ENCODE data around the gene MEI4. TPM values are rescaled to one million over a fixed set of nuclear protein-coding genes. Genes with fewer than 3 reads are reported as not detected.
"Not testable (repeated sequence)": the region's sequence is repeated elsewhere in the genome, so short reads cannot be mapped to it uniquely, and the experiment has no call there.

MEI4 gene
- total and polyA plus RNA-seq, 3 experiments from 2014 or later = not detected

- POLR2A ChIA-PET = no interaction called here
Measured at GRCh38 chr6:77812304-77812703, 159.5 kb downstream of the MEI4 start.

GRCh38 chr6:77813090-77813489, 160.3 kb downstream of the MEI4 start:
- Mint-ChIP-seq H3K36me3 (no peaks in the 10 kb centered on the region), H3K27me3 (no peaks in the 10 kb centered on the region), H3K27ac (no peak overlapping the region), H3K4me3 (no peak overlapping the region), H3K4me1 (no peaks in the 10 kb centered on the region), H3K9me3 (peaks cover 0 to 17% (median 2%) of the 10 kb centered on the region in 5 donors)
- ChIA-PET POLR2A (no interaction called here), CTCF (no interaction called here)
- DNase-seq = no peak
- no peaks in the 10 kb centered on the region for H3K4me1 ChIP-seq (ENCODE audit: insufficient read depth, low read length)
- no peak overlapping the region for H3K4me3 ChIP-seq (ENCODE audit: low read length)
- H3K9me3 ChIP-seq (ENCODE audit: low read length) = no peaks in the 10 kb centered on the region
- H3K36me3 ChIP-seq (ENCODE audit: insufficient read depth, low read length) = no peaks in the 10 kb centered on the region
- H3K27ac ChIP-seq (ENCODE audit: low read depth, low read length) = no peak overlapping the region
- H3K27me3 ChIP-seq (ENCODE audit: insufficient read depth, low read length, poor library complexity, severe bottlenecking) = no peaks in the 10 kb centered on the region

More at GRCh38 chr6:77812304-77812703, 159.5 kb downstream of the MEI4 start:
- Mint-ChIP-seq H3K36me3 (no peaks in the 10 kb centered on the region), H3K27ac (no peak overlapping the region), H3K9me3 (peaks cover 0 to 17% (median 2%) of the 10 kb centered on the region in 5 donors), H3K27me3 (no peaks in the 10 kb centered on the region), H3K4me3 (no peak overlapping the region), H3K4me1 (no peaks in the 10 kb centered on the region)
- H3K27me3 ChIP-seq (ENCODE audit: insufficient read depth, low read length, poor library complexity, severe bottlenecking) = no peaks in the 10 kb centered on the region
- H3K4me3 ChIP-seq (ENCODE audit: low read length) = no peak overlapping the region
- no peaks in the 10 kb centered on the region for H3K9me3 ChIP-seq (ENCODE audit: low read length)
- H3K4me1 ChIP-seq (ENCODE audit: insufficient read depth, low read length) = no peaks in the 10 kb centered on the region
- CTCF ChIA-PET = no interaction called here
- no peaks in the 10 kb centered on the region for H3K36me3 ChIP-seq (ENCODE audit: insufficient read depth, low read length)
- no peak overlapping the region for H3K27ac ChIP-seq (ENCODE audit: low read depth, low read length)
- no peak for DNase-seq

DNA sequence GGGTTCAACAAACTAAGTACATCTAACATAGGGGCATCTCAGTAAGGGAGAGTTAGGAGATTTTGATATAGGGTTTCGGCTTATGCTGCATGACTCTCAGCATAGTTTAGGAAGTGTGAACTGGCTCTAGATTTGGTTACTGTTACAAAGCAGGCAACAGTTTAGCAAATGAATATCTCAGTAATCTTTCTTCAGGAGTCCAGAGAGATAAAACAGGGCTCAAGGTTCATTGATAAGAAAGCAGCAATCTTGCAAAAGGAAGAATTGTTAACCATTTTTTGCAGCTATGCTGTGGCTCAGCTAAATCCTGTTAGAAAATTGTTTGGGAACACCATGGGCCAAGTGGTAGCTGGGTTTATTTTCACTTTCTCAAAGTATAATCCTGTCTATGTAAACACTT, 161.3 kb downstream of the MEI4 start:
- Mint-ChIP-seq H3K4me1 (no peaks in the 10 kb centered on the region), H3K9me3 (peaks cover 0 to 17% (median 2%) of the 10 kb centered on the region in 5 donors), H3K27ac (no peak overlapping the region), H3K27me3 (no peaks in the 10 kb centered on the region), H3K4me3 (no peak overlapping the region), H3K36me3 (no peaks in the 10 kb centered on the region)
- H3K36me3 ChIP-seq (ENCODE audit: insufficient read depth, low read length) = no peaks in the 10 kb centered on the region
- H3K4me3 ChIP-seq (ENCODE audit: low read length) = no peak overlapping the region
- ChIA-PET POLR2A (no interaction called here), CTCF (no interaction called here)
- no peaks in the 10 kb centered on the region for H3K9me3 ChIP-seq (ENCODE audit: low read length)
- no peak for DNase-seq
- no peaks in the 10 kb centered on the region for H3K27me3 ChIP-seq (ENCODE audit: insufficient read depth, low read length, poor library complexity, severe bottlenecking)
- no peaks in the 10 kb centered on the region for H3K4me1 ChIP-seq (ENCODE audit: insufficient read depth, low read length)
- no peak overlapping the region for H3K27ac ChIP-seq (ENCODE audit: low read depth, low read length)

DNA sequence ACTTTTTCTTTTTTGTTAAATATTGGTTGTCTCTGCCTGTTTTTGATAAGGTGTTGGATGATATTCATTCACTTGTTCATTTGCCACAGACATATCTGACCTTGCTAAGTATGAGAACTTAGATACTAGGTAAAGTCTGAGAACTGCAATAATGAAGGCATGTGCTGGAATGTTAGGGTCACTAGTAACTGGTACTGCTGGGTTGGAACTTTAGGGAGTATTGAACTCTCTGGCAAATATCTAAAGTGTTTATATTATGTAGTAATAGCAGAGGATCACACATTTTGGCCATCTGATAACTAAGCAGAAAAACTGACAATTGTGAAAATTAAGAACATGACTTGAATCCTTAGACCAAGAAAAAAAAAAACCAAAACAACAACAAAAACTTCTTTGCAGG, 162.7 kb downstream of the MEI4 start:
- Histone ChIP-seq H3K36me3 (ENCODE audit: insufficient read depth, low read length) (no peaks in the 10 kb centered on the region), H3K4me1 (ENCODE audit: insufficient read depth, low read length) (no peaks in the 10 kb centered on the region), H3K27ac (ENCODE audit: low read depth, low read length) (no peak overlapping the region), H3K4me3 (ENCODE audit: low read length) (no peak overlapping the region), H3K27me3 (ENCODE audit: insufficient read depth, low read length, poor library complexity, severe bottlenecking) (no peaks in the 10 kb centered on the region), H3K9me3 (ENCODE audit: low read length) (no peaks in the 10 kb centered on the region)
- ChIA-PET CTCF (no interaction called here), POLR2A (no interaction called here)
- no peaks in the 10 kb centered on the region for H3K36me3 Mint-ChIP-seq
- no peaks in the 10 kb centered on the region for H3K27me3 Mint-ChIP-seq
- peaks cover 0 to 18% (median 2%) of the 10 kb centered on the region in 5 donors for H3K9me3 Mint-ChIP-seq
- no peak overlapping the region for H3K27ac Mint-ChIP-seq
- H3K4me3 Mint-ChIP-seq = no peak overlapping the region
- DNase-seq = no peak
- H3K4me1 Mint-ChIP-seq = no peaks in the 10 kb centered on the region

DNA sequence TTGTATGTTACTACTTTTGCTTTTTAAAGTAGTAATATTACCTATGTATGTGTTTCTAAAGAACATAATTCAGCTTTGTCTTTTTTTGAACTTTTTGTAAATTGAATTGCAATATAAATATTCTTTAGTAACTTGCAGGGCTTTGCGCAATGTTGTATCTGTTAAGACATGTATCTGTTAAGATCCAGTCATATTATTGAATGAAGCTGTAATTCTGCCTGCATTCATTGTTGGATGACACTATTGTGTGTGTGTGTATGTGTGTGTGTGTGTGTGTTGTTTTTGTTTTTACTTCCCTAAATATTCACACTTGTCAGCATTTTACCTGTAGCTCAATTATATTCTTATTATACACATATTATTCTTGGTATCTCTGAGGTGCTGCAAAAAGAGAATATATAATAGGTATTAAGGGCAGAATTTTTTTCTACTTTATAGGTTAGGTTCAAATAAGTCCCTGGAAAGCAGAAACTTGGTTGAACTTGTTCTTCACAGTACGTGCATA, 164.0 kb downstream of the MEI4 start:
- no peaks in the 10 kb centered on the region for H3K4me1 ChIP-seq (ENCODE audit: insufficient read depth, low read length)
- no peak for DNase-seq
- H3K27me3 ChIP-seq (ENCODE audit: insufficient read depth, low read length, poor library complexity, severe bottlenecking) = no peaks in the 10 kb centered on the region
- H3K9me3 ChIP-seq (ENCODE audit: low read length) = no peaks in the 10 kb centered on the region
- CTCF ChIA-PET = no interaction called here
- Mint-ChIP-seq H3K36me3 (no peaks in the 10 kb centered on the region), H3K27me3 (no peaks in the 10 kb centered on the region), H3K27ac (no peak overlapping the region), H3K9me3 (peaks cover 0 to 22% (median 4%) of the 10 kb centered on the region in 5 donors), H3K4me1 (no peaks in the 10 kb centered on the region), H3K4me3 (no peak overlapping the region)
- H3K36me3 ChIP-seq (ENCODE audit: insufficient read depth, low read length) = no peaks in the 10 kb centered on the region
- no peak overlapping the region for H3K4me3 ChIP-seq (ENCODE audit: low read length)
- POLR2A ChIA-PET = no interaction called here
- no peak overlapping the region for H3K27ac ChIP-seq (ENCODE audit: low read depth, low read length)

GRCh38 chr6:77822265-77822664, 169.4 kb downstream of the MEI4 start:
- POLR2A ChIA-PET = no interaction called here
- H3K27me3 ChIP-seq (ENCODE audit: insufficient read depth, low read length, poor library complexity, severe bottlenecking) = no peaks in the 10 kb centered on the region
- H3K27ac ChIP-seq (ENCODE audit: low read depth, low read length) = no peak overlapping the region
- Mint-ChIP-seq H3K36me3 (no peaks in the 10 kb centered on the region), H3K4me3 (no peak overlapping the region), H3K4me1 (no peaks in the 10 kb centered on the region), H3K9me3 (peaks cover 0 to 8% (median 2%) of the 10 kb centered on the region in 5 donors), H3K27me3 (no peaks in the 10 kb centered on the region), H3K27ac (no peak overlapping the region)
- no peak overlapping the region for H3K4me3 ChIP-seq (ENCODE audit: low read length)
- H3K9me3 ChIP-seq (ENCODE audit: low read length) = no peaks in the 10 kb centered on the region
- CTCF ChIA-PET = no interaction called here
- H3K4me1 ChIP-seq (ENCODE audit: insufficient read depth, low read length) = no peaks in the 10 kb centered on the region
- no peaks in the 10 kb centered on the region for H3K36me3 ChIP-seq (ENCODE audit: insufficient read depth, low read length)
- no peak for DNase-seq

GRCh38 chr6:77825204-77825603, 172.4 kb downstream of the MEI4 start:
- Mint-ChIP-seq H3K4me1 (no peaks in the 10 kb centered on the region), H3K36me3 (no peaks in the 10 kb centered on the region), H3K27ac (no peak overlapping the region), H3K27me3 (no peaks in the 10 kb centered on the region), H3K4me3 (no peak overlapping the region), H3K9me3 (peaks cover 0 to 13% (median 2%) of the 10 kb centered on the region in 5 donors)
- H3K27me3 ChIP-seq (ENCODE audit: insufficient read depth, low read length, poor library complexity, severe bottlenecking) = no peaks in the 10 kb centered on the region
- no peak for DNase-seq
- no peaks in the 10 kb centered on the region for H3K9me3 ChIP-seq (ENCODE audit: low read length)
- no peaks in the 10 kb centered on the region for H3K4me1 ChIP-seq (ENCODE audit: insufficient read depth, low read length)
- no peaks in the 10 kb centered on the region for H3K36me3 ChIP-seq (ENCODE audit: insufficient read depth, low read length)
- CTCF ChIA-PET = no interaction called here
- H3K4me3 ChIP-seq (ENCODE audit: low read length) = no peak overlapping the region
- POLR2A ChIA-PET = no interaction called here
- no peak overlapping the region for H3K27ac ChIP-seq (ENCODE audit: low read depth, low read length)

DNA sequence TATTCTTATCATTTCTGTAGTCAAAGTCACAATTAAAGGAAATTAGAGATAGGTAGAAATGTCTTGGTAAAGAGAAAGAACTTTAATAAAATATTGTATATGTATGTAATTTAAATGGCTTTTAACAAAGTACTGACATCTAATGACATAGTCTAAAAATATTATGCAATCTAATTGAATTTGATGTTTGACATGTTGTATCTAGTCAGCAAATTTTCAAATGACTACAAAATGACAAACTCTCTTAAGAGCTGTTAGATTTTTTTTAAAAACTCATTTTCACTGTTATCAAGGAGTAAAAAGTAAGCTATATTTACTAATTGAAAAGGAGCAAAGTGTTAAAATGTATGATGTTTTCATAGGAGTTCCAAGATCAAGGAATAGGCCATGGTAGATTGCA, 176.9 kb downstream of the MEI4 start:
- H3K9me3 Mint-ChIP-seq = peaks cover 0 to 9% (median 2%) of the 10 kb centered on the region in 5 donors
- DNase-seq = no peak
- POLR2A ChIA-PET = no interaction called here

DNA sequence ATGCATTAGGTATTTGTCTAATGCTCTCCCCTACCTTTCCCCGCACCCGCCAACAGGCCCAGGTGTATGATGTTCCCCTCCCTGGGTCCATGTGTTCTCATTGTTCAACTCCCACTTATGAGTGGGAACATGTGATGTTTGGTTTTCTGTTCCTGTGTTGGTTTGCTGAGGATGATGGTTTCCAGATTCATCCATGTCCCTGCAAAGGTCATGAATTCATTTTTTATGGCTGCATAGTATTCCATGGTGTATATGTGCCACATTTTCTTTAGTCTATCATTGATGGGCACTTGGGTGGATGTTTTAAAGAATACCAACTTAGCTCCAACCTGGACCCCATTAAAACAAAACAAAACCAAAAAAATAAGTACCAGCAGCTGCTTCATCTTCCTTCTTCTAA, 180.9 kb downstream of the MEI4 start:
- H3K4me3 Mint-ChIP-seq, H3K27me3 Mint-ChIP-seq, CTCF ChIA-PET: not testable (repeated sequence)

More for the DNA sequence above, 176.9 kb downstream of the MEI4 start:
- CTCF ChIA-PET = no interaction called here
- no peaks in the 10 kb centered on the region for H3K4me1 ChIP-seq (ENCODE audit: insufficient read depth, low read length)
- H3K36me3 ChIP-seq (ENCODE audit: insufficient read depth, low read length) = no peaks in the 10 kb centered on the region
- no peak overlapping the region for H3K27ac Mint-ChIP-seq
- no peaks in the 10 kb centered on the region for H3K4me1 Mint-ChIP-seq
- H3K36me3 Mint-ChIP-seq = no peaks in the 10 kb centered on the region
- no peak overlapping the region for H3K4me3 ChIP-seq (ENCODE audit: low read length)
- no peaks in the 10 kb centered on the region for H3K9me3 ChIP-seq (ENCODE audit: low read length)
- H3K27me3 ChIP-seq (ENCODE audit: insufficient read depth, low read length, poor library complexity, severe bottlenecking) = no peaks in the 10 kb centered on the region
- H3K27me3 Mint-ChIP-seq = no peaks in the 10 kb centered on the region
- H3K4me3 Mint-ChIP-seq = no peak overlapping the region
- H3K27ac ChIP-seq (ENCODE audit: low read depth, low read length) = no peak overlapping the region

More for the DNA sequence above, 180.9 kb downstream of the MEI4 start:
- H3K9me3 Mint-ChIP-seq; H3K9me3 ChIP-seq (ENCODE audit: low read length); H3K27ac ChIP-seq (ENCODE audit: low read depth, low read length); H3K27me3 ChIP-seq (ENCODE audit: insufficient read depth, low read length, poor library complexity, severe bottlenecking); H3K36me3 ChIP-seq (ENCODE audit: insufficient read depth, low read length); H3K4me3 ChIP-seq (ENCODE audit: low read length); H3K4me1 Mint-ChIP-seq; H3K27ac Mint-ChIP-seq; H3K4me1 ChIP-seq (ENCODE audit: insufficient read depth, low read length); H3K36me3 Mint-ChIP-seq; DNase-seq; POLR2A ChIA-PET: not testable (repeated sequence)

Data from CD8-positive, alpha-beta memory T cell (primary cell).